Activated CD4-positive, alpha-beta T cell treated with anti-CD3 and anti-CD28 coated beads for 36 hours (primary cell): ENCODE data around the gene TESMIN. TPM values are rescaled to one million over a fixed set of nuclear protein-coding genes. Genes with fewer than 3 reads are reported as not detected.

Experiments used
- ATAC-seq: fragments of 200-7000 bp; cut with Tn5 transposase; one replicate; pipeline ENCODE4 v1.10.0; 2021; ENCODE audit warnings: mild to moderate bottlenecking, moderate library complexity
- CTCF ChIA-PET: fragments of 350-600 bp; sonication (Branson Sonifier 250); formaldehyde crosslinking; loops from one replicate; lab custom pipeline; 2021; ENCODE audit warnings: antibody characterized with exemption; lab: Charles Lee
- POLR2A ChIA-PET: fragments of 350-600 bp; sonication (Branson Sonifier 250); formaldehyde crosslinking; loops from one replicate; lab custom pipeline; 2021; ENCODE audit warnings: antibody characterized with exemption, inconsistent platforms; lab: Charles Lee
- DNase-seq: peaks from one replicate; pipeline ENCODE4 v3.0.0-alpha.2; 2020
- H3K27ac Mint-ChIP-seq: one replicate; pipeline ENCODE4 v1.8.0; 2021; ENCODE audit warnings: mixed read lengths
- H3K27me3 Mint-ChIP-seq: one replicate; pipeline ENCODE4 v1.8.0; 2021; ENCODE audit warnings: mixed read lengths
- H3K36me3 Mint-ChIP-seq: one replicate; pipeline ENCODE4 v1.8.0; 2021; ENCODE audit warnings: low read depth, mixed read lengths
- H3K4me1 Mint-ChIP-seq: one replicate; pipeline ENCODE4 v1.8.0; 2021; ENCODE audit warnings: mixed read lengths
- H3K4me3 Mint-ChIP-seq: one replicate; pipeline ENCODE4 v1.8.0; 2021; ENCODE audit warnings: mild to moderate bottlenecking, moderate library complexity, mixed read lengths
- H3K9me3 Mint-ChIP-seq: one replicate; pipeline ENCODE4 v1.8.0; 2021; ENCODE audit warnings: low read depth, mixed read lengths
- intact Hi-C, 2 experiments: fragments of 100-400 bp; cut with DNase I in 1 of 2; cut with micrococcal nuclease in 1 of 2; formaldehyde crosslinking; loops; one replicate each; pipeline versions ENCODE4 v1.14.2 to v1.15.1; 2022 to 2024; cut with DNase I, micrococcal nuclease
- total RNA-seq, 2 experiments: library from RNA; stranded (reverse); gene quantifications; one replicate each; pipeline ENCODE4 v1.2.3, GENCODE V29; 2021

TESMIN gene
- total RNA-seq, 2 experiments from 2014 or later, result 2.9 to 3.5 TPM

DNA sequence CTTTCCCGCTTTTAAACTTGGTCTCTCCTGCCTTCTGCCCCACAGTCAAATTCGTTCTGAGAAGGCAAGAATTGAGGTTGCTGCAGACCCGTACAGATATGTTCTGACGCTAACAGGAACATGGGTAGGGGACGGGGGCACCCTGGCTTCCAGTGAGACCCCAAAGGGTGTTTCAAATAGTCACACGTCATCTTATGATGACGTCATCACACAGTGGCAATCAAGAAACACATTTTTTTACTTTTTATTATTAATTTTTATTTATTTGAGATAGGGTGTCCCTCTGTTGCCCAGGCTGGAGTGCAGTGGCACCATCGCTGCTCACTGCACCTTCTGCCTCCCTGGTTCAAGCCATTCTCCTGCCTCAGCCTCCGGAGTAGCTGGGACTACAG lies 22.9 kb upstream of the TESMIN start:
- Mint-ChIP-seq H3K36me3 (peaks cover 25% of the 10 kb centered on the region), H3K27me3 (no peaks in the 10 kb centered on the region), H3K9me3 (no peaks in the 10 kb centered on the region), H3K4me1 (peaks cover 2% of the 10 kb centered on the region), H3K27ac (no peak overlapping the region), H3K4me3 (no peak overlapping the region)
- ChIA-PET POLR2A (no interaction called here), CTCF (no interaction called here)
- no peak for DNase-seq
- ATAC-seq, result no peak
- intact Hi-C loops, result no loop called here

DNA sequence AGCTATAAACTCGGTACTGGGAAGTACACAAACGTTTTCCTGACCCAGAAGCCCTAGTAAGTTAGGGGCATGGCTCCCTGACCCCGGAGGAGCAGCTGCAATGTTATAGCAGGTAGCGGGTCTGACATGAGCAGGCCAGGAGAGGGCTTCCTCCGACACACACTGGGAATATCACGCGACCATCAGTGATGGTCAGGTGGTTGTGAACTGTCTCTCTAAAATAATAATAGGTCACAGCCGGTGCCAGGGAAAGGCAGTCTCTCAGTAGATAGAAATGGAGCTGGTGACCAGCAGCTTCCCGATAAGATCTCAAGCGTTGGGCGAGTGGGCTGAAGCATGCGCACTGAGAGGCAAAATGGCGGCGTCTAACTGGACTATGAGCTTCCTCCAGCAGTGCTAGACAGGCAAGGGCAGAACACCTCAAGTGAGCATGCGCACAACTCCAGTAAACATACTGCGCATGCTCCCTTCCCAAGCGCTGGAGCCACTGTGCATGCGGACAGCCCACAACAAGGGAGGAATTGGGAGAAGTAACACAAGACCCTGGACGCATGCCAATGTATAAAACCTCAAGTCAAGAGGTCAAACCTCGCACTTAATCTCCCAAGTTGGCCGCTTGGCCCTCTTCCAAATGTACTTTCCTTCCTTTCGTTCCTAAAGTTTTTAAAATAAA lies 22.3 kb upstream of the TESMIN start:
- POLR2A ChIA-PET, result no interaction called here
- CTCF ChIA-PET, result no interaction called here
- peaks cover 24% of the 10 kb centered on the region for H3K36me3 Mint-ChIP-seq

GRCh38 chr11:68772936-68773335 lies 21.6 kb upstream of the TESMIN start:
- DNase-seq (no peak), ATAC-seq (no peak)
- peaks cover 20% of the 10 kb centered on the region for H3K36me3 Mint-ChIP-seq
- H3K4me3 Mint-ChIP-seq, result no peak overlapping the region
- intact Hi-C loops, result no loop called here
- H3K27ac Mint-ChIP-seq, result no peak overlapping the region
- ChIA-PET CTCF (no interaction called here), POLR2A (no interaction called here)
- no peaks in the 10 kb centered on the region for H3K9me3 Mint-ChIP-seq
- peaks cover 2% of the 10 kb centered on the region for H3K4me1 Mint-ChIP-seq
- no peaks in the 10 kb centered on the region for H3K27me3 Mint-ChIP-seq

More for the DNA sequence above, 22.3 kb upstream of the TESMIN start:
- Mint-ChIP-seq H3K9me3 (no peaks in the 10 kb centered on the region), H3K27ac (no peak overlapping the region), H3K4me3 (no peak overlapping the region), H3K27me3 (no peaks in the 10 kb centered on the region), H3K4me1 (peaks cover 2% of the 10 kb centered on the region)
- no peak for DNase-seq
- intact Hi-C loops, result no loop called here
- ATAC-seq, result no peak

GRCh38 chr11:68770781-68771180 lies 19.5 kb upstream of the TESMIN start:
- CTCF ChIA-PET, result no interaction called here
- Mint-ChIP-seq H3K36me3 (peaks cover 17% of the 10 kb centered on the region), H3K27me3 (no peaks in the 10 kb centered on the region), H3K4me1 (no peaks in the 10 kb centered on the region), H3K4me3 (no peak overlapping the region), H3K27ac (no peak overlapping the region), H3K9me3 (no peaks in the 10 kb centered on the region)
- ATAC-seq (no peak), DNase-seq (no peak)
- POLR2A ChIA-PET, result no interaction called here
- intact Hi-C loops, result no loop called here

DNA sequence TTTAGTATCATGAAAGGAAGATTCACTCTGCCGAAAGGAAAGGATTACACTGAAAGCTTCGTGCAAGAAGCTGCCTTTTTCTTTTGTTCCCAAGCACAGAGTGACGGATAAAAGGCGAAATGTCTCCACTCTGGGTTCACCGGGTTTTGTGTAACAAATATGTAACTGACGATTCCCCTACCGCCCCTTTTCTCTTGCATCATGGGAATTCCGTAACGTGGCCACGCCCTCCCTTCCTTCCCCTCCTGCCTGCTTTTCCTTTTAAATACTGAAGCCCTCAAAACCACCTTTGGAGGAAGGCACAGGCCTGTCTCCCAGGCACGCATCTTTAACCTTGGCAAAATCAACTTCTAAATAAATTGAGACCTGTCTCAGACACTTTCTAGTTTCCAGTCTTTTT lies 16.4 kb upstream of the TESMIN start:
- Mint-ChIP-seq H3K36me3 (peaks cover 2% of the 10 kb centered on the region), H3K9me3 (no peaks in the 10 kb centered on the region), H3K27ac (no peak overlapping the region), H3K4me1 (no peaks in the 10 kb centered on the region), H3K27me3 (no peaks in the 10 kb centered on the region), H3K4me3 (no peak overlapping the region)
- ChIA-PET POLR2A (no interaction called here), CTCF (no interaction called here)
- intact Hi-C loops, result no loop called here
- ATAC-seq (no peak), DNase-seq (no peak)

- H3K4me3 Mint-ChIP-seq, result no peak overlapping the region
- intact Hi-C loops, result no loop called here
- ChIA-PET CTCF (interaction anchor here (0.8 kb wide), 1 partner anchor 121 kb away, joined by 4 read pairs; no protein-coding TSS in a partner anchor), POLR2A (no interaction called here)
- no peaks in the 10 kb centered on the region for H3K27me3 Mint-ChIP-seq
- no peaks in the 10 kb centered on the region for H3K9me3 Mint-ChIP-seq
- H3K36me3 Mint-ChIP-seq, result peaks cover 4% of the 10 kb centered on the region
- H3K4me1 Mint-ChIP-seq, result no peaks in the 10 kb centered on the region
- no peak overlapping the region for H3K27ac Mint-ChIP-seq
- DNase-seq (no peak), ATAC-seq (no peak)
Observed at GRCh38 chr11:68766786-68767185, 15.5 kb upstream of the TESMIN start.

- Mint-ChIP-seq H3K4me3 (no peak overlapping the region), H3K9me3 (no peaks in the 10 kb centered on the region), H3K27ac (no peak overlapping the region), H3K27me3 (no peaks in the 10 kb centered on the region), H3K4me1 (no peaks in the 10 kb centered on the region), H3K36me3 (peaks cover 4% of the 10 kb centered on the region)
- intact Hi-C loops, result no loop called here
- DNase-seq (no peak), ATAC-seq (no peak)
- POLR2A ChIA-PET, result no interaction called here
- CTCF ChIA-PET, result no interaction called here
Observed at GRCh38 chr11:68764746-68765145, 13.4 kb upstream of the TESMIN start.

DNA sequence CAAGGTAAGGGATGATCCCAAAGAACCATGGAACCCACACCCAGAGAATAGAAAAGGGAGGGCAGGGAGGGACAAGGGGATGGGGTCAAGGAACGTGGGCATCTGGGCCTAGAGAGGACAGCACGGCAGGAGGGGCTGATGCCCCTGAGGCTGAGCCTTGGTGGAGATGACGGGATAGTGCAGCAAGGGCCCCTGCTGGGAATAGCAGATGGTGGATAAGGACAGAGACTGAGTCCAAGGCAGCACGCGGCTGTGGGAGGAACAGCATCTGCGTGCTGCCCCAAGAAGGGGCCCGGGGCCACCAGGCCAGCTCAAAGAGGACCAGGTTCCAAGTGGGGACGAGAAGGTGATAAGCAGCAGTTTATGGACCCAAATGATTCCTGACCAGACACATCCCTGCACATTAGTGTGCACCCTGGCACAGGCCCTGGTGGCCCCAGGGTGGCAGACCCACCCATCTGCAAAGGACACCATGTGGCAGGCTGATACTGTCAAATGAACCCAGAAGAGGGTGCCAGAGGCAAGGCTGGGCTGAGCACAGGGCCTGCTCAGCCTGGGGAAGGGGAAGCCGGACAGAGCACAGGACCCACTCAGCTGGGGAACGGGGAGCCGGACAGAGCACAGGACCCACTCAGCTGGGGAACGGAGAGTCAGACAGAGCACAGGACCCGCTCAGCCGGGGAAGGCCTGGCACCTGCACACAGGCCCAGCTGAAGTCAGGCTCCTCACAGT lies 12.8 kb upstream of the TESMIN start:
- Mint-ChIP-seq H3K9me3 (no peaks in the 10 kb centered on the region), H3K36me3 (peaks cover 8% of the 10 kb centered on the region), H3K4me3 (no peak overlapping the region), H3K27ac (no peak overlapping the region), H3K27me3 (no peaks in the 10 kb centered on the region), H3K4me1 (no peaks in the 10 kb centered on the region)
- intact Hi-C loops, result no loop called here
- ChIA-PET CTCF (no interaction called here), POLR2A (no interaction called here)
- no peak for ATAC-seq
- DNase-seq, result no peak

DNA sequence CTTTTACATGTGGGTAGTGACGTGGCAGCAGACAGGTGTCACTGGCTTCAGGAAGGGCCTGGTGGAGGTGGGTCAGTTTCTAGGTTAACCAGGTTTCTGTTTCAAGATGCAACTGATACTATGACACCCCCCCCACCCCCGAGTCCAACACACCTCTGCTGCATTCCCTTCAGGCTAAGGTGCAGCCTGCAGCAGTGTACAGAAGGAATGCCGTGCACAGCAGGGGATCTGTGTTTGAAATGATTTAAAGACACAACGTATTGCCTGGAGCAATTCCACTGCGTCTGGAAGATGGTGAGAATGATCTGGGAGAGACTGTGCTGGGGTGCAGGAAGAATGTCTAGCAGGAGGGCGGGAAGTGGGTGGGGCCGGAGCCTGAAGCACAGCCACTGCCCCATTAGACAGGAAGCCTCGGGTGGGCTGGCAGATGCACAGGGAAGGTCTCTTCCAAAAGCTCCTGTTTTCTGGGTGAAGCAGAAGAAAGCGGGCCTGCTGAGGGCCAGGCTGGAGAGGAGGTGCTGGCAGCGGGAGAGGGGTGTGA lies 11.9 kb upstream of the TESMIN start:
- POLR2A ChIA-PET, result no interaction called here
- Mint-ChIP-seq H3K27me3 (no peaks in the 10 kb centered on the region), H3K27ac (no peak overlapping the region), H3K4me1 (no peaks in the 10 kb centered on the region), H3K36me3 (peaks cover 6% of the 10 kb centered on the region), H3K4me3 (no peak overlapping the region), H3K9me3 (no peaks in the 10 kb centered on the region)
- DNase-seq (no peak), ATAC-seq (no peak)
- intact Hi-C loops, result no loop called here
- CTCF ChIA-PET, result no interaction called here

DNA sequence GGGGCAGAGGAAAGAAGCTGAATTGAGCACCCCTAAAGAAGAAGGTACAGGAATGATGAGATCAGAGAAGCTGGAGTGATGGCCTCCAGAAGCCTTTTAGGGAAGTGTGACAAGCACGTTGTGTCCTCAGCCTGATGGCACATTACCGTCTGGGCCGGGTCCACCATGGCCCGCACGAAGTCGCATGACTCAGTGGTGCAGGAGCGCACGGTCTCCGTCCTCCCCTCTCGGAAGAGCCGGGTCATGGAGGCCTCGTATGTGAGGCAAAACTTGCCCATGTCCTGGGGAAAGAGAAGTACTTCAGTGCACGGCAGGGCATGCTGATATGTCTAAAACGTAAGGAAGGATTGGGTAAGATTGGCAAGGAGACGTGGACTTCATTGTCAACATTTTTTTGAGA lies 11.2 kb upstream of the TESMIN start:
- H3K27ac Mint-ChIP-seq, result no peak overlapping the region
- no peak for ATAC-seq
- intact Hi-C loops, result no loop called here
- ChIA-PET CTCF (no interaction called here), POLR2A (no interaction called here)
- no peak overlapping the region for H3K4me3 Mint-ChIP-seq
- DNase-seq, result no peak
- peaks cover 9% of the 10 kb centered on the region for H3K36me3 Mint-ChIP-seq
- H3K9me3 Mint-ChIP-seq, result no peaks in the 10 kb centered on the region
- H3K27me3 Mint-ChIP-seq, result no peaks in the 10 kb centered on the region
- no peaks in the 10 kb centered on the region for H3K4me1 Mint-ChIP-seq

DNA sequence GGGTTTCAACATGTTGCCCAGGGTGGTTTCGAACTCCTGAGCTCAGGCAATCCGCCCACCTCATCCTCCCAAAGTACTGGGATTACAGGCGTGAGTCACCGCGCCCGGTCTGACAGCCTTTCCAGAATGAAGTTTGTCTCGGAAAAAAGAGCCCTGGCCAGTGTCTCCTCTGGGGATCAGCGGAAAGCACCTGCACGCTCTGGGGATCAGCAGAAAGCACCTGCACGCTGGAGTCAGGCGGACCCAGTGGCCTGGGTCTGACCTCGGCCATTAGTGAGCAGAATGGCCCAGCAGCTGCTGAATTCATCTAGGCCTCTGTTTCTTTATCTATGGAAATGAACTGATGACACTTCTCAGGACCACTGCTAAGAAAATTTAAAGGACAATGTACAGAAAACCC lies 10.5 kb upstream of the TESMIN start:
- Mint-ChIP-seq H3K4me3 (no peak overlapping the region), H3K27me3 (no peaks in the 10 kb centered on the region), H3K9me3 (no peaks in the 10 kb centered on the region), H3K36me3 (peaks cover 11% of the 10 kb centered on the region), H3K4me1 (no peaks in the 10 kb centered on the region), H3K27ac (no peak overlapping the region)
- POLR2A ChIA-PET, result no interaction called here
- intact Hi-C loops, result no loop called here
- CTCF ChIA-PET, result no interaction called here
- no peak for DNase-seq
- ATAC-seq, result no peak

DNA sequence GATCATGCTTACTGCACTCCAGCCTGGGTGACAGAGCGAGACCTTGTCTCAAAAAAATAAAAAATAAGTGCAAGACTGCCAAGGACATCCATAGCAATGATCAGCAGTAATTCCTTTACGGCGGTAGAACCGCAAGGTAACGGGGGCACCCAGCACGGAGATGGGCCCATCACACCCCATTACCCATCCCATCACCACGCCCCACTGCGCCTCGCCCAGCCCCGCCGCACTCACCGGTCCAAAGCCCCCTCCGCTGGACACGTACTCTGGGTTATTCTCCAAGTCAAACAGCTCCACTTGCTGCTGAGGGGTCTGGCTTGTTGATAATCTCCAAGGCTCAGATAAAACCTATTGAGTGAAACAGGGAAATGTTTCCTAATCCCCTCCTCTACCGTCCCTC lies 8.7 kb upstream of the TESMIN start:
- peaks cover 17% of the 10 kb centered on the region for H3K36me3 Mint-ChIP-seq
- no peaks in the 10 kb centered on the region for H3K27me3 Mint-ChIP-seq
- DNase-seq (no peak), ATAC-seq (no peak)
- ChIA-PET CTCF (no interaction called here), POLR2A (no interaction called here)
- no peaks in the 10 kb centered on the region for H3K9me3 Mint-ChIP-seq
- no peaks in the 10 kb centered on the region for H3K4me1 Mint-ChIP-seq
- H3K4me3 Mint-ChIP-seq, result no peak overlapping the region
- no peak overlapping the region for H3K27ac Mint-ChIP-seq
- intact Hi-C loops, result loop anchor here in 1 of 2 experiments (10.0 kb wide), 1 partner anchor 635 kb away; the partner anchor contains the start of gene CHKA
